Measurements from ENCODE around the gene PRDM5.

The PRDM5 gene

GRCh38 chr4:120808475-120809141, 113.9 kb downstream of the PRDM5 start:
- no peak for DNase-seq
- TF ChIP-seq POLR2A (IDR thresholded peaks at IDR 0.05; ENCODE audit: low read length) (no peak), GATA1 (IDR thresholded peaks at IDR 0.05; ENCODE audit: low read depth, low read length) (no peak)

- no peak for DNase-seq
- TF ChIP-seq POLR2A (IDR thresholded peaks at IDR 0.05; ENCODE audit: low read length) (no peak), GATA1 (IDR thresholded peaks at IDR 0.05; ENCODE audit: low read depth, low read length) (no peak)
These were observed 121.3 kb downstream of the PRDM5 start for GRCh38 chr4:120801137-120801758.

- no peak for DNase-seq
- TF ChIP-seq POLR2A (IDR thresholded peaks at IDR 0.05; ENCODE audit: low read length) = no peak
- TF ChIP-seq GATA1 (IDR thresholded peaks at IDR 0.05; ENCODE audit: low read depth, low read length) = no peak
These were observed 124.0 kb downstream of the PRDM5 start for GRCh38 chr4:120798570-120798969.

- TF ChIP-seq GATA1 (IDR thresholded peaks at IDR 0.05; ENCODE audit: low read depth, low read length) = no peak
- no peak for TF ChIP-seq POLR2A (IDR thresholded peaks at IDR 0.05; ENCODE audit: low read length)
- DNase-seq = no peak
These were observed 126.3 kb downstream of the PRDM5 start for GRCh38 chr4:120796271-120796670.

- TF ChIP-seq GATA1 (IDR thresholded peaks at IDR 0.05; ENCODE audit: low read depth, low read length) = no peak
- no peak for TF ChIP-seq POLR2A (IDR thresholded peaks at IDR 0.05; ENCODE audit: low read length)
- no peak for DNase-seq
These were observed 137.3 kb downstream of the PRDM5 start for GRCh38 chr4:120785202-120785601.

GRCh38 chr4:120777459-120777858, 145.1 kb downstream of the PRDM5 start:
- no peak for DNase-seq
- TF ChIP-seq POLR2A (IDR thresholded peaks at IDR 0.05; ENCODE audit: low read length) = no peak
- no peak for TF ChIP-seq GATA1 (IDR thresholded peaks at IDR 0.05; ENCODE audit: low read depth, low read length)

- no peak for TF ChIP-seq GATA1 (IDR thresholded peaks at IDR 0.05; ENCODE audit: low read depth, low read length)
- TF ChIP-seq POLR2A (IDR thresholded peaks at IDR 0.05; ENCODE audit: low read length) = no peak
- DNase-seq = no peak
These were observed 147.1 kb downstream of the PRDM5 start for GRCh38 chr4:120775431-120775830.

GRCh38 chr4:120773641-120774040, 148.9 kb downstream of the PRDM5 start:
- TF ChIP-seq GATA1 (IDR thresholded peaks at IDR 0.05; ENCODE audit: low read depth, low read length) = no peak
- no peak for DNase-seq

- TF ChIP-seq GATA1 (IDR thresholded peaks at IDR 0.05; ENCODE audit: low read depth, low read length) (no peak), POLR2A (IDR thresholded peaks at IDR 0.05; ENCODE audit: low read length) (no peak)
These were observed 150.6 kb downstream of the PRDM5 start for GRCh38 chr4:120771907-120772306.

GRCh38 chr4:120770897-120771296, 151.6 kb downstream of the PRDM5 start:
- no peak for DNase-seq
- TF ChIP-seq POLR2A (IDR thresholded peaks at IDR 0.05; ENCODE audit: low read length) (no peak), GATA1 (IDR thresholded peaks at IDR 0.05; ENCODE audit: low read depth, low read length) (no peak)

More at GRCh38 chr4:120771907-120772306, 150.6 kb downstream of the PRDM5 start:
- DNase-seq = no peak

- no peak for TF ChIP-seq POLR2A (IDR thresholded peaks at IDR 0.05; ENCODE audit: low read length)
- TF ChIP-seq GATA1 (IDR thresholded peaks at IDR 0.05; ENCODE audit: low read depth, low read length) = no peak
- no peak for DNase-seq
These were observed 153.3 kb downstream of the PRDM5 start for GRCh38 chr4:120769227-120769626.

- no peak for DNase-seq
- TF ChIP-seq GATA1 (IDR thresholded peaks at IDR 0.05; ENCODE audit: low read depth, low read length) = no peak
These were observed 157.3 kb downstream of the PRDM5 start for GRCh38 chr4:120765260-120765680.

- TF ChIP-seq GATA1 (IDR thresholded peaks at IDR 0.05; ENCODE audit: low read depth, low read length) = no peak
- TF ChIP-seq POLR2A (IDR thresholded peaks at IDR 0.05; ENCODE audit: low read length) = no peak
These were observed 158.9 kb downstream of the PRDM5 start for GRCh38 chr4:120763650-120764049.

GRCh38 chr4:120761070-120761469, 161.5 kb downstream of the PRDM5 start:
- DNase-seq = no peak
- TF ChIP-seq POLR2A (IDR thresholded peaks at IDR 0.05; ENCODE audit: low read length) = no peak
- TF ChIP-seq GATA1 (IDR thresholded peaks at IDR 0.05; ENCODE audit: low read depth, low read length) = no peak

More at GRCh38 chr4:120763650-120764049, 158.9 kb downstream of the PRDM5 start:
- no peak for DNase-seq

GRCh38 chr4:120760047-120760446, 162.5 kb downstream of the PRDM5 start:
- TF ChIP-seq GATA1 (IDR thresholded peaks at IDR 0.05; ENCODE audit: low read depth, low read length) (no peak), POLR2A (IDR thresholded peaks at IDR 0.05; ENCODE audit: low read length) (no peak)
- no peak for DNase-seq

Measured in erythroblast (primary cell).